IMR-90 (cell line): ENCODE data around the gene C1QTNF12. TPM values are rescaled to one million over a fixed set of nuclear protein-coding genes. Genes with fewer than 3 reads are reported as not detected.
A peak's percentile ranks its signal among the peaks of the same experiment; 100 is the strongest.

Experiments
- ATAC-seq: fragments of 200-7000 bp; cut with Tn5 transposase; 2 replicates; pipeline ENCODE4 v1.9.1; 2020; ENCODE audit warnings: low read depth, mild to moderate bottlenecking, moderate library complexity
- BruUV-seq: library from RNA; stranded (reverse); fragments of 400-500 nt; replicated peaks from 2 replicates; lab custom pipeline; 2021; lab: Mats Ljungman, UMichigan
- CTCF ChIA-PET: fragments of 300-600 bp; formaldehyde crosslinking; extraction: SDS; loops from one replicate; lab custom pipeline; 2021; ENCODE audit warnings: antibody characterized with exemption; lab: Yijun Ruan, JAX
- POLR2A ChIA-PET: fragments of 300-600 bp; sonication (Branson Sonifier 250); formaldehyde crosslinking; loops from one replicate; lab custom pipeline; 2022; ENCODE audit warnings: antibody characterized with exemption; ENCODE audit not compliant: unreplicated experiment; lab: Charles Lee
- DNase-seq: peaks from one replicate; pipeline ENCODE4 v3.0.0; 2013
- H2AFZ ChIP-seq: replicated peaks from 2 replicates; pipeline ENCODE3; 2013; ENCODE audit warnings: low read length, mild to moderate bottlenecking; ENCODE audit not compliant: poor library complexity
- H2AK5ac ChIP-seq: 2 replicates; pipeline ENCODE4 v1.6.1; 2013; ENCODE audit warnings: low read depth, low read length, inconsistent platforms
- H2AK9ac ChIP-seq: replicated peaks from 2 replicates; pipeline ENCODE3; 2013; ENCODE audit warnings: mild to moderate bottlenecking, low read depth, low read length, moderate library complexity; ENCODE audit not compliant: poor library complexity
- H2BK120ac ChIP-seq: 2 replicates; pipeline ENCODE4 v1.6.1; 2013; ENCODE audit warnings: low read depth, low read length, inconsistent platforms
- H2BK15ac ChIP-seq: 3 replicates; pipeline ENCODE4 v1.6.1; 2013; ENCODE audit warnings: low read depth, low read length, inconsistent platforms
- H2BK20ac ChIP-seq: 2 replicates; pipeline ENCODE4 v1.6.1; 2013; ENCODE audit warnings: low read depth, mild to moderate bottlenecking, inconsistent platforms, low read length, moderate library complexity
- H2BK5ac ChIP-seq: 2 replicates; pipeline ENCODE4 v1.6.1; 2013; ENCODE audit warnings: mild to moderate bottlenecking, low read depth, low read length, inconsistent platforms; ENCODE audit not compliant: poor library complexity, severe bottlenecking
- H3K14ac ChIP-seq: replicated peaks from 2 replicates; pipeline ENCODE4 v1.6.1; 2013; ENCODE audit warnings: low read depth, low read length, inconsistent platforms
- H3K18ac ChIP-seq: 2 replicates; pipeline ENCODE4 v1.6.1; 2013; ENCODE audit warnings: low read depth, low read length, control low read depth
- H3K23ac ChIP-seq: 2 replicates; pipeline ENCODE4 v1.6.1; 2013; ENCODE audit warnings: low read depth, low read length, inconsistent platforms
- H3K27ac ChIP-seq: 2 replicates; pipeline ENCODE4 v1.5.1; 2013; ENCODE audit warnings: mild to moderate bottlenecking, control low read depth, low read length; ENCODE audit not compliant: insufficient read depth
- H3K27me3 ChIP-seq: 2 replicates; pipeline ENCODE4 v1.6.1; 2013; ENCODE audit warnings: low read length; ENCODE audit not compliant: control insufficient read depth, insufficient read depth
- H3K36me3 ChIP-seq: 2 replicates; pipeline ENCODE4 v1.6.1; 2013; ENCODE audit warnings: low read length, mixed read lengths; ENCODE audit not compliant: control insufficient read depth, insufficient read depth
- H3K4ac ChIP-seq: 2 replicates; pipeline ENCODE4 v1.6.1; 2013; ENCODE audit warnings: low read depth, low read length, inconsistent platforms
- H3K4me1 ChIP-seq: 2 replicates; pipeline ENCODE4 v1.6.1; 2013; ENCODE audit warnings: low read length, mixed read lengths; ENCODE audit not compliant: control insufficient read depth, insufficient read depth
- H3K4me2 ChIP-seq: 2 replicates; pipeline ENCODE4 v1.6.1; 2013; ENCODE audit warnings: low read depth, mild to moderate bottlenecking, control low read depth, low read length, moderate library complexity
- H3K4me3 ChIP-seq: 2 replicates; pipeline ENCODE4 v1.5.1; 2013; ENCODE audit warnings: low read depth, mild to moderate bottlenecking, control low read depth, low read length, moderate library complexity; ENCODE audit not compliant: insufficient read depth
- H3K56ac ChIP-seq: 2 replicates; pipeline ENCODE4 v1.6.1; 2013; ENCODE audit warnings: low read length, inconsistent platforms; ENCODE audit not compliant: insufficient read depth; ENCODE audit errors: extremely low read depth
- H3K79me1 ChIP-seq, 2 experiments: 2 replicates each; pipeline ENCODE4 v1.6.1; 2013; ENCODE audit warnings: low read length in 2 of 2, inconsistent platforms in 1 of 2, low read depth in 1 of 2
- H3K9ac ChIP-seq: 2 replicates; pipeline ENCODE4 v1.6.1; 2013; ENCODE audit warnings: low read depth, low read length, control low read depth
- H3K9me1 ChIP-seq: 2 replicates; pipeline ENCODE4 v1.6.1; 2013; ENCODE audit warnings: low read length, inconsistent platforms; ENCODE audit not compliant: insufficient read depth
- H3K9me3 ChIP-seq: 2 replicates; pipeline ENCODE4 v1.6.1; 2013; ENCODE audit warnings: low read length; ENCODE audit not compliant: control insufficient read depth, insufficient read depth
- H4K20me1 ChIP-seq: 2 replicates; pipeline ENCODE4 v1.6.1; 2013; ENCODE audit warnings: low read length, inconsistent platforms; ENCODE audit not compliant: insufficient read depth
- H4K5ac ChIP-seq: 2 replicates; pipeline ENCODE4 v1.6.1; 2013; ENCODE audit warnings: mild to moderate bottlenecking, low read depth, low read length, control low read depth
- H4K8ac ChIP-seq, 2 experiments: 2 replicates each; pipeline ENCODE4 v1.6.1; 2013; ENCODE audit warnings: low read depth in 2 of 2, low read length in 2 of 2, control low read depth in 1 of 2, inconsistent platforms in 1 of 2
- H4K91ac ChIP-seq: 2 replicates; pipeline ENCODE4 v1.6.1; 2013; ENCODE audit warnings: low read depth, low read length, inconsistent platforms; ENCODE audit not compliant: insufficient read depth
- BHLHE40 ChIP-seq: fragments of 150-350 bp; IDR thresholded peaks from 2 replicates; pipeline ENCODE4 v1.6.1; 2016; ENCODE audit warnings: mild to moderate bottlenecking, low read depth, low read length
- CEBPB ChIP-seq: IDR thresholded peaks from 2 replicates; pipeline ENCODE4 v1.6.1; 2012; ENCODE audit warnings: low read depth, low read length, improper control_type of control experiment
- CHD1 ChIP-seq: IDR thresholded peaks from 2 replicates; pipeline ENCODE4 v1.6.1; 2012; ENCODE audit warnings: low read depth, low read length, improper control_type of control experiment
- ELK1 ChIP-seq: fragments of 150-350 bp; IDR thresholded peaks from 2 replicates; pipeline ENCODE4 v1.6.1; 2016; ENCODE audit warnings: low read depth, mild to moderate bottlenecking, low read length, moderate library complexity, borderline replicate concordance
- FOS ChIP-seq: fragments of 150-350 bp; IDR thresholded peaks from 2 replicates; pipeline ENCODE4 v1.6.1; 2016; ENCODE audit warnings: low read depth, low read length
- MAFK ChIP-seq: IDR thresholded peaks from 2 replicates; pipeline ENCODE4 v1.6.1; 2012; ENCODE audit warnings: low read depth, low read length, improper control_type of control experiment
- MAZ ChIP-seq: IDR thresholded peaks from 2 replicates; pipeline ENCODE4 v1.6.1; 2012; ENCODE audit warnings: low read depth, mild to moderate bottlenecking, low read length, improper control_type of control experiment, moderate library complexity, borderline replicate concordance
- MXI1 ChIP-seq: IDR thresholded peaks from 2 replicates; pipeline ENCODE4 v1.6.1; 2012; ENCODE audit warnings: low read depth, mild to moderate bottlenecking, low read length, moderate library complexity, borderline replicate concordance
- NFE2L2 ChIP-seq: fragments of 150-350 bp; IDR thresholded peaks from 2 replicates; pipeline ENCODE4 v1.6.1; 2016; ENCODE audit warnings: low read depth, mild to moderate bottlenecking, low read length
- POLR2A ChIP-seq: IDR thresholded peaks from 2 replicates; pipeline ENCODE4 v1.6.1; 2012; ENCODE audit warnings: mild to moderate bottlenecking, low read depth, low read length
- RAD21 ChIP-seq: IDR thresholded peaks from 2 replicates; pipeline ENCODE4 v1.6.1; 2012; ENCODE audit warnings: low read length, improper control_type of control experiment
- RCOR1 ChIP-seq: IDR thresholded peaks from 2 replicates; pipeline ENCODE4 v1.6.1; 2012; ENCODE audit warnings: mild to moderate bottlenecking, low read length, improper control_type of control experiment; ENCODE audit not compliant: insufficient replicate concordance
- RFX5 ChIP-seq: IDR thresholded peaks from 2 replicates; pipeline ENCODE4 v1.8.0; 2012; ENCODE audit warnings: low read depth, mild to moderate bottlenecking, low read length, moderate library complexity
- SMC3 ChIP-seq: fragments of 150-350 bp; IDR thresholded peaks from 2 replicates; pipeline ENCODE4 v1.6.1; 2016; ENCODE audit warnings: low read depth, mild to moderate bottlenecking, antibody characterized with exemption, low read length, moderate library complexity
- USF2 ChIP-seq: fragments of 150-350 bp; IDR thresholded peaks from 2 replicates; pipeline ENCODE4 v1.6.1; 2017; ENCODE audit warnings: mild to moderate bottlenecking, antibody characterized with exemption, low read length, low read depth
- WGBS, 2 experiments: methylation state at CpG; one replicate each; pipeline versions ENCODE4 v1.1.5 to v1.1.7; 2013; ENCODE audit warnings: missing lambda C conversion rate in 2 of 2; ENCODE audit not compliant: insufficient read length in 1 of 2; ENCODE audit errors: extremely low coverage in 2 of 2; 5-methylcytosine and 5-hydroxymethylcytosine counted together
- dilution Hi-C: fragments of 300-500 bp; cut with HindIII; formaldehyde crosslinking; loops from one replicate; pipeline ENCODE4 v1.14.3; 2018; ENCODE audit warnings: low sequenced_read_pairs; ENCODE audit not compliant: unreplicated experiment
- in situ Hi-C: fragments of 300-500 bp; cut with MboI; formaldehyde crosslinking; loops from 3 replicates; pipeline ENCODE4 v1.14.3; 2019; ENCODE audit warnings: low sequenced_read_pairs, inconsistent platforms, mixed read lengths
- intact Hi-C: fragments of 100-400 bp; cut with micrococcal nuclease; formaldehyde crosslinking; loops from 2 replicates; pipeline ENCODE4 v1.10.0; 2022
- polyA plus RNA-seq, 3 experiments: library from polyadenylated mRNA; depleted of rRNA; stranded (reverse); fragments of >200 nt; gene quantifications; 2 replicates each; pipeline ENCODE4 v1.2.3, GENCODE V29; 2012; ENCODE audit warnings: low replicate concordance in 1 of 3
- total RNA-seq: library from RNA; depleted of rRNA; stranded (reverse); fragments of >200 nt; gene quantifications from 2 replicates; pipeline ENCODE4 v1.2.3, GENCODE V29; 2012
- TF ChIP-seq, protein P1 (sequence below): conservative IDR thresholded peaks from 2 replicates; pipeline ENCODE4 v1.5.1; 2012; ENCODE audit warnings: mild to moderate bottlenecking, low read depth, low read length, improper control_type of control experiment

The C1QTNF12 gene
- total and polyA plus RNA-seq, 2 of the 4 experiments (the other 2 are of a cell fraction): 0.36 to 1.1 TPM

DNA sequence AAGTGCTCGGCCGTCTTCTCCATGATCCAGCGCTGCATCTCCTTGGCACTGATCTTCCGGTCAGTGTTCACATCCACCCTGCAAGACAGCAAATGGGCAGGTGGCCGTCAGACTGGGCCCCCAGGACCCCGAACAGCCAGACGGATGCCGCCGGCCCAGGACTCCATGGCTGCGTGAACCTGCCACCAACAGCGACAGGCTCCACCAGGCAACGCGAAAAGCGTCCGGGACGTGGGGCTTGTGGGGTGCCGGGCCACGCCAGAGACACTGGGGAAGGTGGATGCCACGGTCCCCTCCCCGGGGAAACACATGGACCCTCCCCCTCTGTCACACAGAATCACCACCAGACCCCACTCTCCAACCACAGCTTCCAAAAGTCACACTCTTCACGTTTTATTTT lies 22.6 kb downstream of the C1QTNF12 start:
- WGBS, 2 experiments: 88% methylated on average over 5 of the region's 21 CpGs; no CpG with 5 or more reads in 1 of the 2 experiments
- H3K36me3 ChIP-seq: peaks cover 80% of the 10 kb centered on the region

More for the DNA sequence above, 22.6 kb downstream of the C1QTNF12 start:
- POLR2A ChIA-PET: no interaction called here
- H4K8ac ChIP-seq: no peak overlapping the region
- peak overlapping the region; percentile 72 for H2AK9ac ChIP-seq
- no peak overlapping the region for H2BK20ac ChIP-seq
- no peak overlapping the region for H2AK5ac ChIP-seq
- ATAC-seq (no peak), DNase-seq (no peak)
- dilution Hi-C loops (no loop called here), in situ Hi-C loops (no loop called here), intact Hi-C loops (no loop called here)
- H3K23ac ChIP-seq: no peak overlapping the region
- CTCF ChIA-PET: no interaction called here
- no peak overlapping the region for H2BK5ac ChIP-seq
- H2AFZ ChIP-seq: no peak overlapping the region
- H3K27me3 ChIP-seq: no peaks in the 10 kb centered on the region
- H4K91ac ChIP-seq: no peak overlapping the region
- no peak overlapping the region for H3K9ac ChIP-seq
- TF ChIP-seq BHLHE40 (no peak), RAD21 (no peak), FOS (no peak), MAFK (no peak), MAZ (no peak), MXI1 (no peak), RCOR1 (no peak), CHD1 (no peak), SMC3 (no peak), CEBPB (no peak), USF2 (no peak), ELK1 (no peak), NFE2L2 (no peak), POLR2A (no peak), RFX5 (no peak)
- TF ChIP-seq, protein P1, sequence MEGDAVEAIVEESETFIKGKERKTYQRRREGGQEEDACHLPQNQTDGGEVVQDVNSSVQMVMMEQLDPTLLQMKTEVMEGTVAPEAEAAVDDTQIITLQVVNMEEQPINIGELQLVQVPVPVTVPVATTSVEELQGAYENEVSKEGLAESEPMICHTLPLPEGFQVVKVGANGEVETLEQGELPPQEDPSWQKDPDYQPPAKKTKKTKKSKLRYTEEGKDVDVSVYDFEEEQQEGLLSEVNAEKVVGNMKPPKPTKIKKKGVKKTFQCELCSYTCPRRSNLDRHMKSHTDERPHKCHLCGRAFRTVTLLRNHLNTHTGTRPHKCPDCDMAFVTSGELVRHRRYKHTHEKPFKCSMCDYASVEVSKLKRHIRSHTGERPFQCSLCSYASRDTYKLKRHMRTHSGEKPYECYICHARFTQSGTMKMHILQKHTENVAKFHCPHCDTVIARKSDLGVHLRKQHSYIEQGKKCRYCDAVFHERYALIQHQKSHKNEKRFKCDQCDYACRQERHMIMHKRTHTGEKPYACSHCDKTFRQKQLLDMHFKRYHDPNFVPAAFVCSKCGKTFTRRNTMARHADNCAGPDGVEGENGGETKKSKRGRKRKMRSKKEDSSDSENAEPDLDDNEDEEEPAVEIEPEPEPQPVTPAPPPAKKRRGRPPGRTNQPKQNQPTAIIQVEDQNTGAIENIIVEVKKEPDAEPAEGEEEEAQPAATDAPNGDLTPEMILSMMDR: no peak
- no peak overlapping the region for H2BK120ac ChIP-seq
- H3K79me1 ChIP-seq: peaks cover 11 to 51% of the 10 kb centered on the region in 2 experiments; a peak in 3 of 4 replicates
- no peak overlapping the region for H3K27ac ChIP-seq
- no TSS peak for BruUV-seq
- no peak overlapping the region for H3K4ac ChIP-seq
- H3K14ac ChIP-seq: no peak overlapping the region
- H3K9me3 ChIP-seq: no peaks in the 10 kb centered on the region
- H2BK15ac ChIP-seq: no peak overlapping the region
- H3K56ac ChIP-seq: no peak overlapping the region
- no peak overlapping the region for H4K5ac ChIP-seq
- H3K9me1 ChIP-seq: peaks cover 9% of the 10 kb centered on the region
- no peak overlapping the region for H3K4me3 ChIP-seq
- no peaks in the 10 kb centered on the region for H3K4me1 ChIP-seq
- H3K18ac ChIP-seq: no peak overlapping the region
- no peak overlapping the region for H3K4me2 ChIP-seq
- H4K20me1 ChIP-seq: peaks cover 52% of the 10 kb centered on the region
